ENCODE data around the gene DNASE1L3. TPM values are rescaled to one million over a fixed set of nuclear protein-coding genes. Genes with fewer than 3 reads are reported as not detected.

DNASE1L3 gene
- total and polyA plus RNA-seq, 2 of the 13 experiments (the other 11 are each of a cell fraction or from before 2014, with no cell fraction given) = 0.86 to 1.7 TPM

GRCh38 chr3:58144478-58145325 lies 66.1 kb downstream of the DNASE1L3 start (continued):
- TF ChIP-seq NFYC (CRISPR knock-in tag; IDR thresholded peaks at IDR 0.05) (no peak), ETV6 (CRISPR knock-in tag; conservative IDR thresholded peaks at IDR 0.05) (no peak), MAX (IDR thresholded peaks at IDR 0.05) (no peak), HNF1B (CRISPR knock-in tag; IDR thresholded peaks at IDR 0.05) (no peak), FOXK2 (IDR thresholded peaks at IDR 0.05) (peak; percentile 73), HMGA1 (CRISPR knock-in tag; conservative IDR thresholded peaks at IDR 0.05) (no peak), ZBTB37 (CRISPR knock-in tag; IDR thresholded peaks at IDR 0.05) (no peak), ZNF18 (CRISPR knock-in tag; IDR thresholded peaks at IDR 0.05; ENCODE audit: insufficient replicate concordance) (no peak), ESRRA (CRISPR knock-in tag; IDR thresholded peaks at IDR 0.05; ENCODE audit: low read depth) (no peak), SRY (CRISPR knock-in tag; IDR thresholded peaks at IDR 0.05) (no peak), ZNF589 (CRISPR knock-in tag; conservative IDR thresholded peaks at IDR 0.05) (no peak), GFI1 (CRISPR knock-in tag; IDR thresholded peaks at IDR 0.05; ENCODE audit: borderline replicate concordance) (peak; percentile 92), ZNF280B (CRISPR knock-in tag; IDR thresholded peaks at IDR 0.05; ENCODE audit: borderline replicate concordance) (no peak), ZNF251 (CRISPR knock-in tag; IDR thresholded peaks at IDR 0.05) (no peak), RFX3 (CRISPR knock-in tag; IDR thresholded peaks at IDR 0.05) (no peak), ZNF275 (CRISPR knock-in tag; IDR thresholded peaks at IDR 0.05; ENCODE audit: borderline replicate concordance) (no peak), ZBTB4 (CRISPR knock-in tag; IDR thresholded peaks at IDR 0.05; ENCODE audit: borderline replicate concordance) (no peak)
